Breast epithelium (tissue), 3 donors: ENCODE measurements around the gene TRH.

Experiments
- CTCF ChIP-seq, 3 donors: fragments of 450-650 bp; IDR thresholded peaks; one replicate each; pipeline ENCODE4 v1.5.1; 2016 to 2017; ENCODE audit warnings: antibody characterized with exemption in 3 of 3, mild to moderate bottlenecking in 3 of 3, moderate library complexity in 3 of 3
- POLR2A ChIP-seq: fragments of 450-650 bp; IDR thresholded peaks from one replicate; pipeline ENCODE4 v1.6.1; 2016; ENCODE audit warnings: antibody characterized with exemption, mild to moderate bottlenecking, moderate library complexity
- POLR2AphosphoS5 ChIP-seq, 3 donors: sonication (generic); formaldehyde crosslinking; IDR thresholded peaks; one replicate each; pipeline ENCODE4 v1.6.1; 2017; ENCODE audit warnings: antibody characterized with exemption in 3 of 3

- TF ChIP-seq CTCF (IDR thresholded peaks at IDR 0.05): no peak
- no peak for TF ChIP-seq POLR2A
- TF ChIP-seq POLR2AphosphoS5 (IDR thresholded peaks at IDR 0.05): no peak
These were observed 7.6 kb upstream of the TRH start for GRCh38 chr3:129966876-129967275.
